ENCODE data around the gene CCDC33.

Gene CCDC33

GRCh38 chr15:74300057-74300795 lies 64.1 kb downstream of the CCDC33 start:
- no peak overlapping the region for H3K9ac ChIP-seq (ENCODE audit: low read depth, low read length)
- H3K4me3 ChIP-seq (ENCODE audit: low read depth, low read length): peak overlapping the region; percentile 27
- no peaks in the 10 kb centered on the region for H3K36me3 ChIP-seq (ENCODE audit: control insufficient read depth, insufficient read depth, low read length)
- H3K9me3 ChIP-seq (ENCODE audit: control insufficient read depth, insufficient read depth, low read length): no peaks in the 10 kb centered on the region
- H3K27me3 ChIP-seq (ENCODE audit: control insufficient read depth, insufficient read depth, low read length): peaks cover 61% of the 10 kb centered on the region
- H3K4me1 ChIP-seq (ENCODE audit: control insufficient read depth, insufficient read depth, low read length): peaks cover 20% of the 10 kb centered on the region

- H3K9ac ChIP-seq (ENCODE audit: low read depth, low read length): no peak overlapping the region
- no peaks in the 10 kb centered on the region for H3K36me3 ChIP-seq (ENCODE audit: control insufficient read depth, insufficient read depth, low read length)
- no peaks in the 10 kb centered on the region for H3K9me3 ChIP-seq (ENCODE audit: control insufficient read depth, insufficient read depth, low read length)
- H3K4me1 ChIP-seq (ENCODE audit: control insufficient read depth, insufficient read depth, low read length): peaks cover 20% of the 10 kb centered on the region
- no peak overlapping the region for H3K4me3 ChIP-seq (ENCODE audit: low read depth, low read length)
- H3K27me3 ChIP-seq (ENCODE audit: control insufficient read depth, insufficient read depth, low read length): peaks cover 66% of the 10 kb centered on the region
Observed at GRCh38 chr15:74301583-74302361, 65.6 kb downstream of the CCDC33 start.

- no peaks in the 10 kb centered on the region for H3K9me3 ChIP-seq (ENCODE audit: control insufficient read depth, insufficient read depth, low read length)
- H3K4me1 ChIP-seq (ENCODE audit: control insufficient read depth, insufficient read depth, low read length): peaks cover 23% of the 10 kb centered on the region
- H3K4me3 ChIP-seq (ENCODE audit: low read depth, low read length): no peak overlapping the region
- H3K9ac ChIP-seq (ENCODE audit: low read depth, low read length): no peak overlapping the region
- no peaks in the 10 kb centered on the region for H3K36me3 ChIP-seq (ENCODE audit: control insufficient read depth, insufficient read depth, low read length)
- H3K27me3 ChIP-seq (ENCODE audit: control insufficient read depth, insufficient read depth, low read length): peaks cover 59% of the 10 kb centered on the region
Observed at GRCh38 chr15:74302821-74303359, 66.8 kb downstream of the CCDC33 start.

DNA sequence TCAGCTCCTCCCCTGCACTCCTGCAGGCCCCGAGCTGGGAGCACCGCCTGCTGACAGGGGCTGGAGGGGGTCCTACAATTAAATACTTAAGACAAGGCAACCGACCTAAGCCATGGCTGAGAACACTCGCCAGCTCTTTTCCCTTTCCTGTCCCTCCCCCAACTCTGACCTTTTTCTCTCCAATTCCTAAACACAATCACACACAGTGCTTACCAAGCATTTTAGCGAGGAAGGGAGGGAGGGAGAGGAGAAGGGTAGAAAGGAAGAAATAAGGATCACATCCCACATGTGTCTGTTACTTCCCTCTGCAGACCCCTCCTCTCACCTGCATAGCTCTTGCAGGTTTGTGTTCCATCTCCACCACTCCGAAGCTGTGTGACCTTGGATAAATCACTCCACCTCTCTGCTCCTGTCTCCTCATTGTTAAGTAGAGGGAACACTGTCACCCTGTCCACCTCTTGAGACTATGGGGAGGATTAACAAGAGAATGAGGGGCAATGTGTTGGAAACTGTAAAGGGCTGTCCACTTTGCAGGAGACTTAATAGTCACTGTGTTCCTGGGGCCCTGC lies 67.7 kb downstream of the CCDC33 start:
- peaks cover 58% of the 10 kb centered on the region for H3K27me3 ChIP-seq (ENCODE audit: control insufficient read depth, insufficient read depth, low read length)

DNA sequence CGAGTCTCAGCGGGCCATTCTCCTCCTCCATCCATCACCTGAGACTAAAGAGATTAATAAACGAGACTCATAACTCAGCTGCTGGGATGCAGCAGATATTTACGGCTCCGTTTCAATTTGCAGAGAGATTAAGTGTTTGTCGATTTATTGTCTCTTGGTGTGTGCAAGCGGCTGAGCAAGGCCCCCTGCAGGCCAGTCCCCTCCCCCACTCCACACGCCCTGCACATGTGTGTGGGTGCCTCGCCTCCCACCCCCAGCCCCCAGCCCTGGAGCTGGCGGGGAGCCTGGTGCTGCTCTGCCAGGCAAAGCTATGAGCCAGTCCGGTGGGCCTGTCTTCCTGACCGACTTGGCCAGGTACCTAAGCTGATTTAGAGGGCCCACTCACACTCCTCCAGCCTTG lies 68.3 kb downstream of the CCDC33 start:
- Histone ChIP-seq H3K4me3 (ENCODE audit: low read depth, low read length) (no peak overlapping the region), H3K4me1 (ENCODE audit: control insufficient read depth, insufficient read depth, low read length) (peaks cover 27% of the 10 kb centered on the region), H3K36me3 (ENCODE audit: control insufficient read depth, insufficient read depth, low read length) (no peaks in the 10 kb centered on the region), H3K27me3 (ENCODE audit: control insufficient read depth, insufficient read depth, low read length) (peaks cover 58% of the 10 kb centered on the region), H3K9ac (ENCODE audit: low read depth, low read length) (no peak overlapping the region), H3K9me3 (ENCODE audit: control insufficient read depth, insufficient read depth, low read length) (no peaks in the 10 kb centered on the region)

More for the DNA sequence above, 67.7 kb downstream of the CCDC33 start:
- Histone ChIP-seq H3K9ac (ENCODE audit: low read depth, low read length) (no peak overlapping the region), H3K4me1 (ENCODE audit: control insufficient read depth, insufficient read depth, low read length) (peaks cover 27% of the 10 kb centered on the region), H3K9me3 (ENCODE audit: control insufficient read depth, insufficient read depth, low read length) (no peaks in the 10 kb centered on the region), H3K36me3 (ENCODE audit: control insufficient read depth, insufficient read depth, low read length) (no peaks in the 10 kb centered on the region), H3K4me3 (ENCODE audit: low read depth, low read length) (no peak overlapping the region)

GRCh38 chr15:74305687-74306086 lies 69.6 kb downstream of the CCDC33 start:
- no peak overlapping the region for H3K4me3 ChIP-seq (ENCODE audit: low read depth, low read length)
- no peak overlapping the region for H3K9ac ChIP-seq (ENCODE audit: low read depth, low read length)
- H3K4me1 ChIP-seq (ENCODE audit: control insufficient read depth, insufficient read depth, low read length): peaks cover 19% of the 10 kb centered on the region
- peaks cover 45% of the 10 kb centered on the region for H3K27me3 ChIP-seq (ENCODE audit: control insufficient read depth, insufficient read depth, low read length)
- H3K36me3 ChIP-seq (ENCODE audit: control insufficient read depth, insufficient read depth, low read length): no peaks in the 10 kb centered on the region
- H3K9me3 ChIP-seq (ENCODE audit: control insufficient read depth, insufficient read depth, low read length): no peaks in the 10 kb centered on the region

DNA sequence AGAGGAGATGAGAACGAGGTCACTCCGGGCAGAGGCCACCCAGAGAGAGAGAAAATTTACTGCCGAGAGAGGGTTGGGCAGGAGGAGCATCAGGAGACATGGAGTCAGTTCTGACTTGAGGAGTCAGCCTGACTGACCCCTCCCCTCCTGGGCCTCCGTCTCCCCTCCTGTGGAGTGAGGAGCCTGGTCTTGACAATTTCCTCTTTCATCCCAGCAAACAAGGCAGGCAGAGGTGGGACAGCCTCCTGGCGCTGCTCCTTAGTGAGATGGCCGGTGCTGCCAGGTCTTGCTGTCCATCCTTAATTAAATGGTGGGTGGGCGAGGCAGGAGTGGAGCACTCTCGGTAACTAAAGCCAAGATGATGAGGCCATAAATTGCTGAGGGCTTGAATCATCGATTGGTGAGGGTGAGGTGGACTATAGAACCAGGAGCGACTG lies 70.7 kb downstream of the CCDC33 start:
- Histone ChIP-seq H3K36me3 (ENCODE audit: control insufficient read depth, insufficient read depth, low read length) (no peaks in the 10 kb centered on the region), H3K4me3 (ENCODE audit: low read depth, low read length) (no peak overlapping the region), H3K27me3 (ENCODE audit: control insufficient read depth, insufficient read depth, low read length) (peaks cover 34% of the 10 kb centered on the region), H3K9me3 (ENCODE audit: control insufficient read depth, insufficient read depth, low read length) (no peaks in the 10 kb centered on the region), H3K9ac (ENCODE audit: low read depth, low read length) (no peak overlapping the region), H3K4me1 (ENCODE audit: control insufficient read depth, insufficient read depth, low read length) (peaks cover 17% of the 10 kb centered on the region)

DNA sequence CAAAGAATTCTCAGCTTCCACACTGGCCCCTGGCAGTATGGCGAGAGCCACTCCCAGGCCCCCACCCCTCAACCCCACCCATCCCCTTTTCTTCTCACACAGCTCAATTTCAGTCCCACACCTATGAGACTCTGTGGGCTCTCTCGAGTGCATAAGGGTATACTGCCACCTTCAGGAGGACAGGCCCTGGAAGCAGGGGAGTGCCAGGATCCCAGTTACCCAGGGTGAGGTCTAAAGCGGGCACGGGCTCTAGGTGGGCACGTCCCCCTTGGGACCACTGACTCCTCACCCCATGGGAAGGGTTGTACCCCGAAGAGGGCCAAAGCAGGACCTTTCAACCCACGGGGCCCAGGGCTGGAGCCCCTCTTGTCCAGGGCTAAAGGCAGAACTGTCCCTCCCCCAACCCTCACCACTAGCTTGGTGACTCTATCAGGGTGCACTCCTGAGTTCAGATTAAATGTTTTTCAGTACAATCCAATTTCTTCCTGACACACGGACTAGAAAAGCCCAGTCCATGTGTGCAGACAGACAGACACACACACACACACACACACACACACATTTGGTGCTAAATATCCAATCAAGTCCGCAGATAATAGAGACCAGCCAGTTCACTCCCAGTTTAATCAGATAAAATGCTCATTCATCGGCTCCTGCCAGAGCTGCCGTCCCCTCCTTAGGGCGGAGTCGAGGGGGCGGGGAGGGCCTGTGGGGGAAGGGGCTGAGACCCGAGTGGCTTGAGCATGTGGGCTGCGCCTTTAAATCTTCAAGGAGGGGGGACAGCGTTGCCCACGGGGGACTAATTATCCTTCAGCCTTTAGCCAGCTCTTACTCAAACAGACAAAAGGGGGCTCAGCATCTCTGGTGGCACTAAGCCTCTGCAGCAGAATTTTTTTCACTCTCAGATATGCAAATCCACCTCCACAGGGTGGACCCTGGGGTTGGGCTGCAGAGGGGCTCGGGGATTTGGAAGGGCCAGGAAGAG lies 72.0 kb downstream of the CCDC33 start:
- Histone ChIP-seq H3K4me1 (ENCODE audit: control insufficient read depth, insufficient read depth, low read length) (peaks cover 11% of the 10 kb centered on the region), H3K9ac (ENCODE audit: low read depth, low read length) (no peak overlapping the region), H3K36me3 (ENCODE audit: control insufficient read depth, insufficient read depth, low read length) (no peaks in the 10 kb centered on the region), H3K4me3 (ENCODE audit: low read depth, low read length) (no peak overlapping the region), H3K9me3 (ENCODE audit: control insufficient read depth, insufficient read depth, low read length) (no peaks in the 10 kb centered on the region), H3K27me3 (ENCODE audit: control insufficient read depth, insufficient read depth, low read length) (peaks cover 26% of the 10 kb centered on the region)

- no peaks in the 10 kb centered on the region for H3K36me3 ChIP-seq (ENCODE audit: control insufficient read depth, insufficient read depth, low read length)
- H3K27me3 ChIP-seq (ENCODE audit: control insufficient read depth, insufficient read depth, low read length): peaks cover 7% of the 10 kb centered on the region
- no peak overlapping the region for H3K4me3 ChIP-seq (ENCODE audit: low read depth, low read length)
- no peak overlapping the region for H3K9ac ChIP-seq (ENCODE audit: low read depth, low read length)
- H3K9me3 ChIP-seq (ENCODE audit: control insufficient read depth, insufficient read depth, low read length): no peaks in the 10 kb centered on the region
- H3K4me1 ChIP-seq (ENCODE audit: control insufficient read depth, insufficient read depth, low read length): peaks cover 6% of the 10 kb centered on the region
Observed at GRCh38 chr15:74311734-74312444, 75.8 kb downstream of the CCDC33 start.

DNA sequence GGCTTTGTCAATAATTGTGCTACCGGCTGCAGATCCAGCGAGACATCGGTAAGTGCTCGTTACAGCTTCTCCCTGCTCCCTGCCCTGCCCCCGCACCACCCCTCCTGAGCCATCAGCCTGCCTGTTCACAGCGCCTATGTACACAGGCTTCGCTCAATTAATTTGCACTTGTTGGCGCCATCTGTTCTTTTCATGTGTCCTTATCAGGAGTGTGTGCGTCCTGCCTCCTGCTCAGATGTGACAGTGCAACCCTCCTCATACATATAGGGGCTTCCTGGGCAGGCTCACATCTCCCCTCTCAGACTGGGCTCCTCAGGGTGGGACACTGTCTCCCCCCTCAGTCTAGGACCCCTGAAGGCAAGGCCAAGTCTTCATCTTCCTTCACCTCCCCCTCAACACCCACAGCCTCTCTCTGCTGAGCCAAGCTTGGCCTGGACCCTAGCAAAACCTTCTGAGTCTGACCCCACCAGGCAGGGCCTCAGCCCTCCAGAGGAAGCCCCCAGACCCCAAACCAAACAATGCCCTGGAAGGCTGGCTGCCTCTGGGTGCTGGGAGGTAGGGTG lies 76.4 kb downstream of the CCDC33 start:
- no peak overlapping the region for H3K9ac ChIP-seq (ENCODE audit: low read depth, low read length)
- H3K4me3 ChIP-seq (ENCODE audit: low read depth, low read length): no peak overlapping the region
- no peaks in the 10 kb centered on the region for H3K36me3 ChIP-seq (ENCODE audit: control insufficient read depth, insufficient read depth, low read length)
- H3K27me3 ChIP-seq (ENCODE audit: control insufficient read depth, insufficient read depth, low read length): peaks cover 7% of the 10 kb centered on the region
- peaks cover 4% of the 10 kb centered on the region for H3K4me1 ChIP-seq (ENCODE audit: control insufficient read depth, insufficient read depth, low read length)
- H3K9me3 ChIP-seq (ENCODE audit: control insufficient read depth, insufficient read depth, low read length): no peaks in the 10 kb centered on the region

Measured in iPS-15b (cell line).